BJ (cell line): ENCODE data around the gene ISLR. TPM values are rescaled to one million over a fixed set of nuclear protein-coding genes. Genes with fewer than 3 reads are reported as not detected.

Source experiments
- CTCF ChIA-PET: fragments of 350-600 bp; formaldehyde crosslinking; extraction: SDS; loops from one replicate; lab custom pipeline; 2021; ENCODE audit warnings: antibody characterized with exemption, inconsistent platforms; lab: Yijun Ruan, JAX
- POLR2A ChIA-PET: fragments of 300-600 bp; sonication (Branson Sonifier 250); formaldehyde crosslinking; extraction: SDS; loops from one replicate; lab custom pipeline; 2021; ENCODE audit warnings: antibody characterized with exemption; lab: Charles Lee
- DNase-seq: peaks from one replicate; pipeline ENCODE4 v3.0.0-alpha.2; 2011; ENCODE audit warnings: low read depth
- H3K27me3 ChIP-seq: 2 replicates; pipeline ENCODE4 v1.6.0; 2011; ENCODE audit warnings: low read length; ENCODE audit not compliant: control insufficient read depth, insufficient read depth
- H3K36me3 ChIP-seq: 2 replicates; pipeline ENCODE4 v1.5.1; 2011; ENCODE audit warnings: low read length; ENCODE audit not compliant: control insufficient read depth, insufficient read depth
- H3K4me3 ChIP-seq: 2 replicates; pipeline ENCODE4 v1.5.1; 2011; ENCODE audit warnings: low read depth, mild to moderate bottlenecking, control low read depth, low read length
- polyA plus RNA-seq: library from polyadenylated mRNA; depleted of rRNA; stranded (reverse); fragments of >200 nt; gene quantifications from 2 replicates; pipeline ENCODE4 v1.2.3, GENCODE V29; 2011
- TF ChIP-seq, protein P1 (sequence below): IDR thresholded peaks from 2 replicates; pipeline ENCODE4 v1.5.1; 2011; ENCODE audit warnings: low read depth, mild to moderate bottlenecking, control low read depth, inconsistent platforms, low read length, moderate library complexity; ENCODE audit not compliant: insufficient read depth

ISLR gene
- polyA plus RNA-seq, 1 experiment = 64.0 TPM

GRCh38 chr15:74134387-74135027 lies 39.0 kb upstream of the ISLR start:
- POLR2A ChIA-PET = no interaction called here
- Histone ChIP-seq H3K4me3 (no peak overlapping the region), H3K36me3 (no peaks in the 10 kb centered on the region), H3K27me3 (peaks cover 47% of the 10 kb centered on the region)
- TF ChIP-seq, protein P1, sequence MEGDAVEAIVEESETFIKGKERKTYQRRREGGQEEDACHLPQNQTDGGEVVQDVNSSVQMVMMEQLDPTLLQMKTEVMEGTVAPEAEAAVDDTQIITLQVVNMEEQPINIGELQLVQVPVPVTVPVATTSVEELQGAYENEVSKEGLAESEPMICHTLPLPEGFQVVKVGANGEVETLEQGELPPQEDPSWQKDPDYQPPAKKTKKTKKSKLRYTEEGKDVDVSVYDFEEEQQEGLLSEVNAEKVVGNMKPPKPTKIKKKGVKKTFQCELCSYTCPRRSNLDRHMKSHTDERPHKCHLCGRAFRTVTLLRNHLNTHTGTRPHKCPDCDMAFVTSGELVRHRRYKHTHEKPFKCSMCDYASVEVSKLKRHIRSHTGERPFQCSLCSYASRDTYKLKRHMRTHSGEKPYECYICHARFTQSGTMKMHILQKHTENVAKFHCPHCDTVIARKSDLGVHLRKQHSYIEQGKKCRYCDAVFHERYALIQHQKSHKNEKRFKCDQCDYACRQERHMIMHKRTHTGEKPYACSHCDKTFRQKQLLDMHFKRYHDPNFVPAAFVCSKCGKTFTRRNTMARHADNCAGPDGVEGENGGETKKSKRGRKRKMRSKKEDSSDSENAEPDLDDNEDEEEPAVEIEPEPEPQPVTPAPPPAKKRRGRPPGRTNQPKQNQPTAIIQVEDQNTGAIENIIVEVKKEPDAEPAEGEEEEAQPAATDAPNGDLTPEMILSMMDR = peak; percentile 60
- CTCF ChIA-PET = interaction anchor here (0.6 to 3.9 kb wide), 17 partner anchors 10 to 188 kb away, joined by 3 to 19 read pairs (median 5); partner anchors contain the start of genes ISLR and STRA6
- no peak for DNase-seq

DNA sequence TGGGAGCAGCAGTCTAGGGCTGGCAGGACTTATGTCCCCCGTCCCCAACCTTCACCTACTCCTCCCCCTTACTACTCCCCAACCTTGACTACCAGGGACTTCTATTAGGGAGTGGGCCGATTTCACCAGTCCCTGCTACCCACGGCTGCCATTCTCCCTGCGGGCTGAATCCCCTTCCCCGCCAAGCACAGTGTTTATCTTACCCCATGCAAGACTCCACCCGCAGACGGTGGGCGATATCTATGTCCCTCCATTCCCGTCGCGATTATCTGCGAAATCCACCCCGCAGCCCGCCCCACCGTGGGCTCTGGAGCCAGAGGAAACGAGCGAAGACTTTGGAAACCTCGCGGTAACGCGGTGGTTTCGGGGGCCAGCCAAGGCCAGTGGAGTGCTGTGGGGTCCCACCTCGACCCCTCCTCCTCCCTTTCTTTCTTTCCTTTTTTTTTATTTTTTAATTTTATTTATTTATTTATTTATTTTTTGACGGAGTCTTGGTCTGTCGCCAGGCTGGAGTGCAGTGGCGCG lies 38.4 kb upstream of the ISLR start:
- POLR2A ChIA-PET = no interaction called here
- no peak for DNase-seq
- TF ChIP-seq, protein P1 = no peak
- Histone ChIP-seq H3K36me3 (no peaks in the 10 kb centered on the region), H3K27me3 (peaks cover 43% of the 10 kb centered on the region), H3K4me3 (no peak overlapping the region)
- CTCF ChIA-PET = interaction anchor here (0.6 to 2.4 kb wide), 7 partner anchors 9 to 1804 kb away, joined by 3 to 16 read pairs (median 5); no protein-coding TSS in a partner anchor

DNA sequence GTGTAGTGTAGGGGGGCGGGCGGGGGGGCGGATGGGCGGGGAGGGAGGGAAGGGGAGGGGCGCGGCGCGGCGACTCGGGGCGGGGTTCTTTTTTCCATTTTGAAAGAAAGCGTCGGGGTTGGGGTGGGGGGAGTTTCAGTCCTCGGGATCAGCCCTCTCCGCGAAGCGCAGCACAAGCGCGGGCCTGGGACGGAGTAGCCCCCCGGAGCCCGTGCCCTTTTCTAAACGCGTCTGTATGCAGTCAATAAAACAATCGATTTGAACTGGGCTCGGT lies 37.0 kb upstream of the ISLR start:
- TF ChIP-seq, protein P1 = no peak
- peak overlapping the region; percentile 37 for H3K4me3 ChIP-seq
- DNase-seq = no peak
- CTCF ChIA-PET = interaction anchor here (1.0 to 1.7 kb wide), 3 partner anchors 8 to 171 kb away, joined by 3 to 16 read pairs (median 3); no protein-coding TSS in a partner anchor
- H3K36me3 ChIP-seq = no peaks in the 10 kb centered on the region
- POLR2A ChIA-PET = no interaction called here
- H3K27me3 ChIP-seq = peaks cover 29% of the 10 kb centered on the region

- POLR2A ChIA-PET = no interaction called here
- no peak for DNase-seq
- Histone ChIP-seq H3K36me3 (no peaks in the 10 kb centered on the region), H3K4me3 (peak overlapping the region; percentile 37), H3K27me3 (peaks cover 24% of the 10 kb centered on the region)
- CTCF ChIA-PET = interaction anchor here (0.6 kb wide), 1 partner anchor 17 kb away, joined by 3 read pairs; no protein-coding TSS in a partner anchor
- TF ChIP-seq, protein P1 = no peak
Observed at GRCh38 chr15:74136814-74137536, 36.5 kb upstream of the ISLR start.

DNA sequence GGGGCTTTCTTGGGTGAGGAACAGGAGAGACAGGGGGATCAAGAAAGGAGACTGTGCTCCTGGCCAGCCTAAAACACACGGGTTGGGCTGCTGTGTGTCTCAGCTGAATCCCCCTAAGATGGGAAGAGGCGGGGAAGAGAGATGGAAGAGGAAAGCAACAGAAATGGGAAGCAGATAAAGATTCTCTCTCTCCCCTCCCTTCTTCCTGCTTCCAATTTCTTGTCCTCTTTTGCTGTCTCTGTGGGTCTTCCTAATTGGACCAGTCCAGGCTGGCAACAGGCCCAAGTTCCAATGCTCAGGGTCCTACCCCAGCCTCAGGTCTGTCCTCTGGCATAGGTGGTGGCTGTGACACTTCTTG lies 36.0 kb upstream of the ISLR start:
- TF ChIP-seq, protein P1 = no peak
- no peak for DNase-seq
- Histone ChIP-seq H3K4me3 (no peak overlapping the region), H3K27me3 (peaks cover 19% of the 10 kb centered on the region), H3K36me3 (no peaks in the 10 kb centered on the region)
- POLR2A ChIA-PET = no interaction called here
- CTCF ChIA-PET = interaction anchor here (0.6 to 1.4 kb wide), 2 partner anchors 17 to 170 kb away, joined by 3 to 4 read pairs; no protein-coding TSS in a partner anchor
